Head of caudate nucleus (tissue), 42 donors: ENCODE results near the gene ZNF892.
A peak's percentile ranks its signal among the peaks of the same experiment; 100 is the strongest.
"Not testable (repeated sequence)": the region's sequence is repeated elsewhere in the genome, so short reads cannot be mapped to it uniquely, and the experiment has no call there.

ENCODE experiments used
- DNase-seq, 42 donors: peaks; one replicate each; pipeline versions ENCODE4 v3.0.0 to v3.0.0-alpha.2; 2020 to 2021; ENCODE audit warnings: mixed read lengths in 7 of 42
- intact Hi-C: fragments of 100-400 bp; cut with DNase I; formaldehyde crosslinking; loops from one replicate; pipeline ENCODE4 v1.15.0; 2022

The ZNF892 gene

DNA sequence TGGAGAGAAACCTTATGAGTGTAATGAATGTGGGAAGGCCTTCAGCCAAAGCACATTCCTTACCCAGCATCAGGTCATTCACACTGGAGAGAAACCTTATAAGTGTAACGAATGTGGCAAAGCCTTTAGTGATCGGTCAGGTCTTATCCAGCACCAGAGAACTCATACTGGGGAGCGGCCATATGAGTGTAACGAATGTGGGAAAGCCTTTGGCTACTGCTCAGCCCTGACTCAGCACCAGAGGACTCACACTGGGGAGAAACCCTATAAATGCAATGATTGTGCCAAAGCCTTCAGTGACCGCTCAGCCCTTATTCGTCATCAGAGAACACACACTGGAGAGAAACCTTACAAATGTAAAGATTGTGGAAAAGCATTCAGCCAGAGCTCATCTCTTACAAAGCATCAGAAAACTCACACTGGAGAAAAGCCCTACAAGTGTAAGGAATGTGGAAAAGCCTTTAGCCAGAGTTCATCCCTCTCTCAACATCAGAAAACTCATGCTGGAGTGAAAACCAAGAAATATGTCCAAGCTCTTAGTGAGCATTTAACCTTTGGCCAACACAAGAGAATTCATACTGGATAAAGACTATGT is 7.8 kb downstream of the ZNF892 start:
- intact Hi-C loops = no loop called here
- no peak for DNase-seq

GRCh38 chr2:95220449-95220848 is 13.1 kb downstream of the ZNF892 start:
- DNase-seq = no peak
- intact Hi-C loops = no loop called here

- intact Hi-C loops = no loop called here
These were observed 18.3 kb downstream of the ZNF892 start for GRCh38 chr2:95225658-95226057.

GRCh38 chr2:95231723-95232122 is 24.4 kb downstream of the ZNF892 start:
- intact Hi-C loops = loop anchor here (2.0 kb wide), 1 partner anchor 85 kb away; no protein-coding TSS in a partner anchor
- DNase-seq = peak; percentile 31 to 96 (median 84)

More at GRCh38 chr2:95225658-95226057, 18.3 kb downstream of the ZNF892 start:
- no peak for DNase-seq

DNA sequence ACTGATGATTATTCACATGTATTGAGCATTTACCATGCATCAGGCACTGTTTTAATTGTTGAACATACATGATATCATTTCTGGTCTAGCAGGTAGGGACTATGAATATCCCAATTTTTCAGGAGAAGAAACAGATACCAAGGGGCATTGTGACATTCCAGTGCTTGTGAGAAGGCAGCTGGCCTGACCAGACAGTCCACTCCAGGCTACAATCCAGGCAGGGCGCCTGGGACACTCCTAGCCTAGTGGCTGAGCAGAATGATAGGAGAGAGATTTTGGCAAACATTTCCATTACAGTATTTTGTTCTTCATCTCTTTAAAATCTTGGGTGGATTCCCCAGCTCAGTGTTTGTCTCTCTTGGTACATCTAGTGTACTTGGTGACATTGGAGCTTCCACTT is 24.9 kb downstream of the ZNF892 start:
- intact Hi-C loops = loop anchor here (2.0 kb wide), 1 partner anchor 85 kb away; no protein-coding TSS in a partner anchor

DNA sequence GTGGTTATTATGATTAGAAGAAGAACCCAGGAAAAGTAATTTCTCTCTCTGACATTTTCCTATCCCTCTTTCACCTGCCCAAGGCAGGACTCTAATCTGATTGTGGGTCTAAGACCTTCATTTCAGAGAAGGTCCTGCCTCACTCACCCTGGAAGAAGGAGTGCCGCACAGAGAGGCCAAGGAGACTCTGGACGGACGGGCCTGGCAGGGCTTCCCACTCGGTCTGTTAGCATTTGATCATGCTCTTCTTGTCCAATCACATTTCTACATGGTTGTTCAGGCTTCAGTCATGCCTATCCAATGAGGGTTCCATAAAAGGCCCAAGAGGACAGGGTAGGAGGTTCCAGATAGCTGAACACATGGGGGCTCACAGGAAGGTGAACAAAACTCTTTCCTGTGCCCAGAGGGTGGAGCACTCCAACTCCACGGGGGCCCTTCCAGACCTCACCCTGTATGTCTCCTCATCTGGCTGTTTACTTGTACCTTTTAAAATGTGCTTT is 27.0 kb downstream of the ZNF892 start:
- intact Hi-C loops = no loop called here
- no peak for DNase-seq

More for the DNA sequence above, 24.9 kb downstream of the ZNF892 start:
- DNase-seq = peak in 3 of 42 donors; percentile 1 to 17 (median 4)

GRCh38 chr2:95234816-95235215 is 27.5 kb downstream of the ZNF892 start:
- intact Hi-C loops = no loop called here

GRCh38 chr2:95238131-95238530 is 30.8 kb downstream of the ZNF892 start:
- no peak for DNase-seq
- intact Hi-C loops = no loop called here

More at GRCh38 chr2:95234816-95235215, 27.5 kb downstream of the ZNF892 start:
- DNase-seq = no peak

GRCh38 chr2:95240091-95240490 is 32.8 kb downstream of the ZNF892 start:
- intact Hi-C loops = no loop called here
- no peak for DNase-seq

DNA sequence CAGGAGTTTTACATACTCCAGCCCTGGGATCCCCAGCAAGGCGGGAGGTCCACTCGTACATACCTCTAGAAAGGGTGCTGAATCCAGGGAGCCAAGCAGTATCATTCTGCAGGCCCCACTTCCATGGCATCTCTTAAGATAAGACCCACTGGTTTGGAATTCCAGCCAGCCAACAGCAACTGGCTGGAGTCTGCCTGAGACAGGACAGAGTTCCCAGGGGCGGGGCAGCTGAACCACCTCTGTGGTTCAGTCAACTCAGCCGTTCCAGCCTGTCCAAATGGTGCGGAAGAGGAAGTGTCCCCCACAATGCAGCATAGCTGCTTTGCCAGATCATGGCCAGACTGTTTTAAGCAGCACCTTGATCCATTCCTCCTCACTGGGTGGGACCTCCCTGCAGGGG is 33.2 kb downstream of the ZNF892 start:
- DNase-seq = no peak
- intact Hi-C loops = no loop called here

DNA sequence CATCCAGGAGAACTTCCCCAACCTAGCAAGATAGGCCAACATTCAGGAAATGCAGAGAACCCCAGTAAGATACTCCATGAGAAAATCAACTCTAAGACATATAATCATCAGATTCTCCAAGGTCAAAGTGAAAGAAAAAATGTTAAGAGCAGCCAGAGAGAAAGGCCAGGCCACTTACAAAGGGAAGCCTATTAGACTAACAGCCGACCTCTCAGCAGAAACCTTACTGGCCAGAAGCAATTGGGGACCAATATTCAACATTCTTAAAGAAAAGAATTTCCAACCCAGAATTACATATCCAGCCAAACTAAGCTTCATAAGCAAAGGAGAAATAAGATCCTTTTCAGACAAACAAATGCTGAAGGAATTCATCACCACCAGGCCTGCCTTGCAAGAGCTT is 34.8 kb downstream of the ZNF892 start:
- DNase-seq, intact Hi-C loops: not testable (repeated sequence)
